HL-60 (cell line): ENCODE results near the gene KCNMA1.
"Not testable (repeated sequence)": the region's sequence is repeated elsewhere in the genome, so short reads cannot be mapped to it uniquely, and the experiment has no call there.

ENCODE experiments used
- DNase-seq, 2 experiments: peaks; one replicate each; pipeline ENCODE4 v3.0.0-alpha.2; 2010 to 2020; ENCODE audit warnings: low read depth in 1 of 2, low spot score in 1 of 2
- H3K27ac ChIP-seq: fragments of 250-450 bp; sonication (Bioruptor Pico); replicated peaks from 2 replicates; pipeline ENCODE4 v1.5.1; 2020; ENCODE audit warnings: mild to moderate bottlenecking, moderate library complexity
- H3K27me3 ChIP-seq: fragments of 250-450 bp; sonication (Bioruptor Pico); 2 replicates; pipeline ENCODE4 v1.5.1; 2021; ENCODE audit warnings: mild to moderate bottlenecking, moderate library complexity; ENCODE audit not compliant: insufficient read depth, poor library complexity, severe bottlenecking
- H3K4me3 ChIP-seq: replicated peaks from 2 replicates; pipeline ENCODE4 v1.5.1; 2011; ENCODE audit warnings: mild to moderate bottlenecking, control low read depth, low read length; ENCODE audit not compliant: insufficient read depth
- GABPA ChIP-seq: IDR thresholded peaks from 2 replicates; pipeline ENCODE4 v1.6.1; 2012; ENCODE audit warnings: low read depth
- POLR2AphosphoS5 ChIP-seq: IDR thresholded peaks from 2 replicates; pipeline ENCODE4 v1.6.1; 2012; ENCODE audit warnings: low read depth
- SPI1 ChIP-seq: IDR thresholded peaks from 2 replicates; pipeline ENCODE4 v1.6.1; 2012; ENCODE audit warnings: low read depth, mild to moderate bottlenecking, borderline replicate concordance
- TF ChIP-seq, protein P1 (sequence below): IDR thresholded peaks from one replicate; pipeline ENCODE4 v1.5.1; 2011; ENCODE audit warnings: low read length, control low read depth, inconsistent platforms; ENCODE audit not compliant: insufficient read depth
- TF ChIP-seq, protein P2 (sequence below): IDR thresholded peaks from 2 replicates; pipeline ENCODE4 v1.6.1; 2012; ENCODE audit warnings: low read depth; ENCODE audit not compliant: insufficient replicate concordance

KCNMA1 gene

DNA sequence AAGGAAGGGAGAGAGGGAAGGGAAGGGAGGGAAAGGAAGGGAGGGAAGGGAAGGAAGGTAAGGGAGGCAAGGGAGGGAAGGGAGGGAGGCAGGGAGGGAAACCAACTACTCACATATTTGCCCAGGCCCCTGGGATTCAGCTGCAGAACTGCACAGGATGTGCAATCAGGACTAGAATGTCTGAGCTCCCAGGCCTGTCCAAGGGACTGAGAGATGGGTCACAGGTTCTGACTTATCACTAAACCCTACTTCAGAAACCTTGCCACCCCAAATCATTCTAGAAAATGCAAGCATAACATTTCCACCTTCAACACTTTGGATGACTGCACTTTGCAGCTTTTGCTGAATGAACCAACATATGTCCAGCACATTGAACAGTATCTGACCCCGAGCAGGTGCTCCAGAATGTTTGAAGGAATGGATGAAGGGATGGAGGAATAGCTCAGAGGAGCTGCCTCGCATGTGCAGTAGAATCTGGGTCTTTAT, 245.3 kb downstream of the KCNMA1 start:
- H3K27ac ChIP-seq, result no peak overlapping the region
- TF ChIP-seq, protein P1, sequence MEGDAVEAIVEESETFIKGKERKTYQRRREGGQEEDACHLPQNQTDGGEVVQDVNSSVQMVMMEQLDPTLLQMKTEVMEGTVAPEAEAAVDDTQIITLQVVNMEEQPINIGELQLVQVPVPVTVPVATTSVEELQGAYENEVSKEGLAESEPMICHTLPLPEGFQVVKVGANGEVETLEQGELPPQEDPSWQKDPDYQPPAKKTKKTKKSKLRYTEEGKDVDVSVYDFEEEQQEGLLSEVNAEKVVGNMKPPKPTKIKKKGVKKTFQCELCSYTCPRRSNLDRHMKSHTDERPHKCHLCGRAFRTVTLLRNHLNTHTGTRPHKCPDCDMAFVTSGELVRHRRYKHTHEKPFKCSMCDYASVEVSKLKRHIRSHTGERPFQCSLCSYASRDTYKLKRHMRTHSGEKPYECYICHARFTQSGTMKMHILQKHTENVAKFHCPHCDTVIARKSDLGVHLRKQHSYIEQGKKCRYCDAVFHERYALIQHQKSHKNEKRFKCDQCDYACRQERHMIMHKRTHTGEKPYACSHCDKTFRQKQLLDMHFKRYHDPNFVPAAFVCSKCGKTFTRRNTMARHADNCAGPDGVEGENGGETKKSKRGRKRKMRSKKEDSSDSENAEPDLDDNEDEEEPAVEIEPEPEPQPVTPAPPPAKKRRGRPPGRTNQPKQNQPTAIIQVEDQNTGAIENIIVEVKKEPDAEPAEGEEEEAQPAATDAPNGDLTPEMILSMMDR, result no peak
- no peak for TF ChIP-seq SPI1
- TF ChIP-seq GABPA, result no peak
- DNase-seq, result no peak
- no peak overlapping the region for H3K4me3 ChIP-seq
- H3K27me3 ChIP-seq, result peaks cover 3% of the 10 kb centered on the region

DNA sequence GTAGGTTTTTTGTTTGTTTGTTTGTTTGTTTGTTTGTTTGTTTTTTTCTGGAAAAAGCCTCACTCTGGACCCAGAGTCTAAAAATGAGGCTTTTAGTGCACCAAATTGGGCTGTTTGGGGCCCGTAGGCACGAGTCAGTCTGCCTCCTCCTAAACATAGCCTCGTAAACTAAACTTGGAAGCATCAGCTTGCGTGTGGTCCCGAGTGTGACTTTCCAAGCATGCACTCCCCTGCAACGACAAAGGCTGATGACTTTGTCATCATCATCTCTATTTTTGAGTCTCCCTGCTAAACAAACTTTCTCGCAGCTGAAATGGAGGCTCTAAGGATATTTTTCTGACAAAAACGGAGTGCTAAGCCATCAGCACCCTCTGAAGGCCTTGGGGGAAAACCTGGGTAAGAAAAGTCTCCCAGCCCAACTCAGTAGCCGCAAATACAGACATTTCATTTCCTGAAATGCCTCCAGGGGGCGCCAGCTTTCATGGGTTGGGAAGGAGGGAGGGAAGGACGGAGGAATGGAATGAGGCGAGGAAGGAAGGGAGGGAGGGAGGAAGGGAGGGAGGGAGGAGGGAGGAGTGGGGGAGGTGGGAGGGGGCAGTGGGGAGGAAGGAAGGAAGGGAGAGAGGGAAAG, 245.9 kb downstream of the KCNMA1 start:
- TF ChIP-seq GABPA, result no peak
- TF ChIP-seq, protein P2, sequence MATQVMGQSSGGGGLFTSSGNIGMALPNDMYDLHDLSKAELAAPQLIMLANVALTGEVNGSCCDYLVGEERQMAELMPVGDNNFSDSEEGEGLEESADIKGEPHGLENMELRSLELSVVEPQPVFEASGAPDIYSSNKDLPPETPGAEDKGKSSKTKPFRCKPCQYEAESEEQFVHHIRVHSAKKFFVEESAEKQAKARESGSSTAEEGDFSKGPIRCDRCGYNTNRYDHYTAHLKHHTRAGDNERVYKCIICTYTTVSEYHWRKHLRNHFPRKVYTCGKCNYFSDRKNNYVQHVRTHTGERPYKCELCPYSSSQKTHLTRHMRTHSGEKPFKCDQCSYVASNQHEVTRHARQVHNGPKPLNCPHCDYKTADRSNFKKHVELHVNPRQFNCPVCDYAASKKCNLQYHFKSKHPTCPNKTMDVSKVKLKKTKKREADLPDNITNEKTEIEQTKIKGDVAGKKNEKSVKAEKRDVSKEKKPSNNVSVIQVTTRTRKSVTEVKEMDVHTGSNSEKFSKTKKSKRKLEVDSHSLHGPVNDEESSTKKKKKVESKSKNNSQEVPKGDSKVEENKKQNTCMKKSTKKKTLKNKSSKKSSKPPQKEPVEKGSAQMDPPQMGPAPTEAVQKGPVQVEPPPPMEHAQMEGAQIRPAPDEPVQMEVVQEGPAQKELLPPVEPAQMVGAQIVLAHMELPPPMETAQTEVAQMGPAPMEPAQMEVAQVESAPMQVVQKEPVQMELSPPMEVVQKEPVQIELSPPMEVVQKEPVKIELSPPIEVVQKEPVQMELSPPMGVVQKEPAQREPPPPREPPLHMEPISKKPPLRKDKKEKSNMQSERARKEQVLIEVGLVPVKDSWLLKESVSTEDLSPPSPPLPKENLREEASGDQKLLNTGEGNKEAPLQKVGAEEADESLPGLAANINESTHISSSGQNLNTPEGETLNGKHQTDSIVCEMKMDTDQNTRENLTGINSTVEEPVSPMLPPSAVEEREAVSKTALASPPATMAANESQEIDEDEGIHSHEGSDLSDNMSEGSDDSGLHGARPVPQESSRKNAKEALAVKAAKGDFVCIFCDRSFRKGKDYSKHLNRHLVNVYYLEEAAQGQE, result no peak
- TF ChIP-seq, protein P1, result peak; percentile 14
- no peak for TF ChIP-seq POLR2AphosphoS5
- Histone ChIP-seq H3K27me3 (peaks cover 8% of the 10 kb centered on the region), H3K4me3 (no peak overlapping the region), H3K27ac (no peak overlapping the region)
- peak; percentile 26 to 42 for DNase-seq

DNA sequence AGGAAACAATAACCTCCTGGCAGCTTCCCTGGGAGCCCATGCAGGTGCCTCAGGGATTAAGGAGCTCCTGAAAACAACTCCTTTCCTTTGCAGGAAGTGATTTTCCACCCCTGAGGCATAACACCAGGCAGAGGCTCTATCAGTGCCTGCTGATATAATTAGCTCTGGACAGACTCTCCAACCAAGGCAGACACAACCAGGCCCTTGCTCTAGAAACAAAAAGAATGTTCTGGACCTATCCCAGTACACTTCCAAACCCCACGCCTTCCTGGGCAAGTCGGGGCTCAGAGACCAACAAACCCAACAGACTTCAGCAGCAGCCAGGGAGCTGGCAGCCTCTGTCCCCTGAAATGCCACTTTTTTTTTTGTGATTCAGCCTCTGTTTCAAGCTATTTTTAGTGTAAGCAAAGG, 247.1 kb downstream of the KCNMA1 start:
- TF ChIP-seq POLR2AphosphoS5 (no peak), SPI1 (no peak), GABPA (no peak)
- TF ChIP-seq, protein P1, result no peak
- TF ChIP-seq, protein P2, result no peak
- Histone ChIP-seq H3K27me3 (peaks cover 8% of the 10 kb centered on the region), H3K27ac (no peak overlapping the region), H3K4me3 (no peak overlapping the region)
- no peak for DNase-seq

DNA sequence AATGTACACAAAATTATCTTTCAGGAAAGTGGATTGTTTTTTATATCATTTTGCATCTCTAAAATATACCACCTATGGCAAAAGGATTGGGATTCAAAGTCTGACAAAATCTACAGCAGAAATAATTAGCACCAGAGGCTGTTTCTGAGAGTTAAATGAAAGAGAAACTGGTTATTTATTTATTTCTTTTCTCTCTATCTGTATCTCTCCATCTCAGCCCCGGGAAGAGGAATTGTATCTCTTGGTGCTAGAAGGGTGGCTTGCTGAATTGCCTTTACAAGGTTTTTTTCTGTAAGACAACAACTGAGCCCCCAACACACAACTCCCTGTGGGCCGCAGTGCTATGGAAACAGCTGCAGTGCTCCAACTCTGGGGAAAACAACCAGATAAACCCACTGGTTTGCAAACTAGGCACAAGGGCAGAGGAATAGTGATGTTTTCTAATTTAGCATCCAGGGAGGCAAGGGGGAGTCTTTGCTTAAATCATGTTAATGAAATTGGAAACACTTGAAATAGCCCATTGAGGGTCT, 249.0 kb downstream of the KCNMA1 start:
- TF ChIP-seq SPI1, result no peak
- TF ChIP-seq, protein P2, result no peak
- no peak for TF ChIP-seq GABPA
- TF ChIP-seq, protein P1, result no peak
- TF ChIP-seq POLR2AphosphoS5, result no peak
- Histone ChIP-seq H3K27ac (no peak overlapping the region), H3K27me3 (peaks cover 8% of the 10 kb centered on the region), H3K4me3 (no peak overlapping the region)
- no peak for DNase-seq

DNA sequence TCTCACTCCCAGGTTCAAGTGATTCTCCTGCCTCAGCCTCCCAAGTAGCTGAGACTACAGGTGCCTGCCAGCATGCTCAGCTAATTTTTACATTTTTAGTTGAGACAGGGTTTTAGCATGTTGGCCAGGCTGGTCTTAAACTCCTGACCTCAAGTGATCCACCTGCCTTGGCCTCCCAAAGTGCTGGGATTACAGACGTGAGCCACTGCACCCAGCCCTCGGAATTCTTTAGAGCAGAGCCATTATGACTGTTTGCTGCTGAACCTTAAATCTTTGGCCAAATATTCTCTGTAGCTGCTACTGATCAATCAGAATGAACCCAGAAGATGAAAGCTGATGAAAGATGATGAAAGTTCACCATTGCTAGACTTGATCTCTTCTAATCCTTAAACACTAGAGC, 249.9 kb downstream of the KCNMA1 start:
- not testable (repeated sequence) for H3K27ac ChIP-seq, H3K4me3 ChIP-seq, H3K27me3 ChIP-seq, DNase-seq
